PC-3 (cell line): ENCODE measurements around the gene ONECUT1.

Experiments used
- CTCF ChIP-seq: fragments of 300-600 bp; sonication (generic); conservative IDR thresholded peaks from 2 replicates; pipeline ENCODE4 v1.5.1; 2017; ENCODE audit warnings: antibody characterized with exemption, low read depth, mild to moderate bottlenecking, low read length
- EZH2 ChIP-seq: fragments of 300-600 bp; sonication (generic); IDR thresholded peaks from one replicate; pipeline ENCODE4 v1.6.1; 2017; ENCODE audit warnings: antibody characterized with exemption, mild to moderate bottlenecking, low read length; ENCODE audit not compliant: unreplicated experiment
- EZH2phosphoT487 ChIP-seq: fragments of 300-600 bp; sonication (generic); IDR thresholded peaks from 2 replicates; pipeline ENCODE4 v1.6.1; 2018; ENCODE audit warnings: mild to moderate bottlenecking, antibody characterized with exemption, low read length, borderline replicate concordance

- TF ChIP-seq CTCF: no peak
- no peak for TF ChIP-seq EZH2phosphoT487
- TF ChIP-seq EZH2: no peak
These were observed 1.8 kb downstream of the ONECUT1 start for GRCh38 chr15:52788099-52788986.
